ENCODE results near the gene ITGB4. TPM values are rescaled to one million over a fixed set of nuclear protein-coding genes. Genes with fewer than 3 reads are reported as not detected.

Gene ITGB4
- total and polyA plus RNA-seq, 10 of the 15 experiments (the other 5 are each of a cell fraction or from before 2014, with no cell fraction given): 0.06 to 1.6 (median 0.27) TPM; not detected in 2

DNA sequence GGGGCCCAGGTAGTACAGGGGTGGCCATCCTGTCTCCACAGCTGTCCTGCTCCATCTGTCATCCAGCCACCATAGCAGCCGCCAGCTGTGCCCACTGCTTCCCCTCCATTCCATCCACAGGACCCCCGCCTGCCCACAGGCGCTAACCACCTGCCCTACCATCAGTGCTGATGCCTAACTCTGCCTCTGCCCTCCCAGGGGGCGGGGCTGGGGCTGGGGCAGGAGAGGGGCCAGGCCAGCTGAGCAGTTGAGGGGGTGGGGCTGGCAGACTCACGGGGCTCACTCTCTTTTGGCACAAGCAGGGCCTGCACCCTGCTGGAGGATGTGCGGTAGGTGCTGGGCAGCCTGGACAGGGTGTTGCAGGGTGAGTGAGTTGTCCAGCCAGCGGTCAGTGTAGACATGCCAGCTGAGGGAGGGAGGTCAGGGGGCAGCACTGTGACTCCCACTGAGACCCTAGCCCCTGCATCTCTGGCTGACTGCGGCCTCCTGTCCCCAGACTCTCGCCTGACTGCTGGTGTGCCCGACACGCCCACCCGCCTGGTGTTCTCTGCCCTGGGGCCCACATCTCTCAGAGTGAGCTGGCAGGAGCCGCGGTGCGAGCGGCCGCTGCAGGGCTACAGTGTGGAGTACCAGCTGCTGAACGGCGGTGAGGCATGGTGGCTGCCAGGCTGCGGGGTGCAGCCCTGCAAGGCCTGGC, 34.1 kb downstream of the ITGB4 start:
- H3K36me3 ChIP-seq (ENCODE audit: control insufficient read depth in 2 of 2, insufficient read depth in 2 of 2, low read length in 1 of 2): no peaks in the 10 kb centered on the region
- no peak overlapping the region for H3K9ac ChIP-seq (ENCODE audit: control insufficient read depth, insufficient read depth, low read length)
- ChIA-PET POLR2A (no interaction called here), SMC1A (ENCODE audit: uncharacterized antibody, unreplicated experiment) (no interaction called here), CTCF (interaction anchor here (0.7 to 4.3 kb wide), 3 partner anchors 9 to 101 kb away, joined by 3 to 75 read pairs (median 3); partner anchors contain the start of gene GALK1), RAD21 (ENCODE audit: unreplicated experiment) (no interaction called here)
- no peaks in the 10 kb centered on the region for H3K79me2 ChIP-seq (ENCODE audit: control insufficient read depth, insufficient read depth, low read length)
- in situ Hi-C loops (cut with MboI) (no loop called here), intact Hi-C loops (cut with micrococcal nuclease; ENCODE audit: unreplicated experiment) (no loop called here)
- no peak overlapping the region for H3K27ac ChIP-seq (ENCODE audit: control insufficient read depth, insufficient read depth)
- 30% methylated on average over 19 of the region's 20 CpGs for WGBS (ENCODE audit: insufficient coverage, insufficient replicate concordance, low lambda C conversion rate, missing lambda C conversion rate)
- no peak overlapping the region for H3K4me2 ChIP-seq (ENCODE audit: control insufficient read depth, insufficient read depth)
- no peaks in the 10 kb centered on the region for H3K9me3 ChIP-seq (replicated peaks; ENCODE audit: control insufficient read depth, insufficient read depth, low read length)
- no peak overlapping the region for H2AFZ ChIP-seq (ENCODE audit: control insufficient read depth, low read depth, low read length)
- H3K27me3 ChIP-seq (replicated peaks in 1 of 2; ENCODE audit: control insufficient read depth in 2 of 2, insufficient read depth in 2 of 2, low read length in 1 of 2): no peaks in the 10 kb centered on the region
- no peaks in the 10 kb centered on the region for H4K20me1 ChIP-seq (ENCODE audit: control insufficient read depth, insufficient read depth)
- ATAC-seq: no peak
- H3K4me3 ChIP-seq: no peak overlapping the region
- BruUV-seq (replicated peaks): no TSS peak
- no peak for DNase-seq (ENCODE audit: low read depth, low spot score)
- TF ChIP-seq GABPA (IDR thresholded peaks at IDR 0.05; ENCODE audit: low read depth): no peak
- TF ChIP-seq FOXM1 (IDR thresholded peaks at IDR 0.05; ENCODE audit: low read depth, low read length): no peak
- no peak for TF ChIP-seq TAF1 (IDR thresholded peaks at IDR 0.05; ENCODE audit: borderline replicate concordance, low read depth, low read length)
- no peak for TF ChIP-seq ZNF217 (IDR thresholded peaks at IDR 0.05)
- TF ChIP-seq SUPT20H (IDR thresholded peaks at IDR 0.05; ENCODE audit: borderline replicate concordance, control insufficient read depth, low read depth, low read length): no peak
- no peak for TF ChIP-seq CBX3 (IDR thresholded peaks at IDR 0.05; ENCODE audit: borderline replicate concordance, low read depth)
- no peak for TF ChIP-seq KDM1A (IDR thresholded peaks at IDR 0.05; ENCODE audit: borderline replicate concordance)
- TF ChIP-seq NR2C1 (IDR thresholded peaks at IDR 0.05): no peak
- TF ChIP-seq HDAC2 (IDR thresholded peaks at IDR 0.05): no peak
- no peak for TF ChIP-seq ASH2L (IDR thresholded peaks at IDR 0.05; ENCODE audit: borderline replicate concordance, low read depth)
- no peak for TF ChIP-seq FOS (IDR thresholded peaks at IDR 0.05; ENCODE audit: borderline replicate concordance, extremely low read depth, insufficient read length)
- no peak for TF ChIP-seq PAX5 (IDR thresholded peaks at IDR 0.05; ENCODE audit: borderline replicate concordance, low read depth, low read length)
- TF ChIP-seq BMI1 (IDR thresholded peaks at IDR 0.05; ENCODE audit: borderline replicate concordance): no peak
- TF ChIP-seq, protein P1, sequence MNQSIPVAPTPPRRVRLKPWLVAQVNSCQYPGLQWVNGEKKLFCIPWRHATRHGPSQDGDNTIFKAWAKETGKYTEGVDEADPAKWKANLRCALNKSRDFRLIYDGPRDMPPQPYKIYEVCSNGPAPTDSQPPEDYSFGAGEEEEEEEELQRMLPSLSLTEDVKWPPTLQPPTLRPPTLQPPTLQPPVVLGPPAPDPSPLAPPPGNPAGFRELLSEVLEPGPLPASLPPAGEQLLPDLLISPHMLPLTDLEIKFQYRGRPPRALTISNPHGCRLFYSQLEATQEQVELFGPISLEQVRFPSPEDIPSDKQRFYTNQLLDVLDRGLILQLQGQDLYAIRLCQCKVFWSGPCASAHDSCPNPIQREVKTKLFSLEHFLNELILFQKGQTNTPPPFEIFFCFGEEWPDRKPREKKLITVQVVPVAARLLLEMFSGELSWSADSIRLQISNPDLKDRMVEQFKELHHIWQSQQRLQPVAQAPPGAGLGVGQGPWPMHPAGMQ (IDR thresholded peaks at IDR 0.05; ENCODE audit: borderline replicate concordance): no peak
- TF ChIP-seq MXI1 (IDR thresholded peaks at IDR 0.05; ENCODE audit: low read depth, low read length): no peak
- TF ChIP-seq TCF7 (IDR thresholded peaks at IDR 0.05; ENCODE audit: borderline replicate concordance): no peak
- no peak for TF ChIP-seq CEBPB (IDR thresholded peaks at IDR 0.05; ENCODE audit: borderline replicate concordance in 1 of 2, low read depth in 2 of 2, low read length in 2 of 2)
- TF ChIP-seq EZH2 (IDR thresholded peaks at IDR 0.05; ENCODE audit: borderline replicate concordance, control insufficient read depth, low read depth, low read length): no peak
- no peak for TF ChIP-seq ZNF622 (IDR thresholded peaks at IDR 0.05)
- TF ChIP-seq CBX5 (IDR thresholded peaks at IDR 0.05; ENCODE audit: low read depth): no peak
- peaks cover 10% of the 10 kb centered on the region for H3K4me1 ChIP-seq (ENCODE audit: control insufficient read depth, insufficient read depth, low read length)
- no peak for FAIRE-seq
